Hippocampal formation (tissue), 2 donors: ENCODE results near the gene CD1B.
"Not testable (repeated sequence)": the region's sequence is repeated elsewhere in the genome, so short reads cannot be mapped to it uniquely, and the experiment has no call there.

Source experiments
- DNase-seq, 2 donors: peaks; one replicate each; lab custom pipeline; 2025; lab: John Stamatoyannopoulos, UW

Gene CD1B

DNA sequence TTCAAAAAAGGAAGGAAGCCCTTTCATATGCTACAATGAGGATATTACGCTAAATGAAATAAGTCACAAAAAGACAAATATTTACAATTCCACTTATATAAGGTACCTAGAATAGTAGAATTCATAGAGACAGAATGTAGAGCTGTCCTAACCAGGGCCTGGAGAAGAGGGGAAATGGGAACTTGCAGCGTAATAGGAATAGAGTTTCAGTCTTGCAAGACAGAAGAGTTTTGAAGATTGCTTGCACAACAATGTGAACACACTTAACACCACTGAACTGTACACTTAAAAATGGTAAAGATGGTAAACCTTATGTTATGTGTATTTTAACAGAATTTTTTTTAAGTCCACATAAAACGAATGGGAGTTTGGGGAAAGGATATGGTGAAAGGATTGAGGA lies 2.9 kb downstream of the CD1B start:
- no peak for DNase-seq

DNA sequence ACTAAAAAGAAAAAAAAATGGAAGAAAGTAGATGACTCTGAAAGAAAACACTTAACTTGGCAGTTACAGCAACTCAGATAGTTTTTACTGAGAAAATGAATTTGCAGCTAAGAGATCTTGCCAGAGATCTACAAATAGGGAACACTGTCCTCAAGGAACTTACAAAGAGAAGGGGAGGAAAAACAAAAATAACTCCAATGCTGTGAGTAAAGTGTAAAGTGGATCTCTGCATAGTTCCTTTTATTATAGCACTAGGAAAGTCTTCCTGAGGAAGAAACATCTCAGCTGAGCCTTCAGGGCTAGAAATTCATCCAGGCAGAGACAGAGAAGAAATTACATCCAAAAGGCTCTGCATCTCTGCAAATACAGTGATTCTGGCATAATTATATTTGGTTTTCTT lies 3.9 kb downstream of the CD1B start:
- DNase-seq, result no peak

DNA sequence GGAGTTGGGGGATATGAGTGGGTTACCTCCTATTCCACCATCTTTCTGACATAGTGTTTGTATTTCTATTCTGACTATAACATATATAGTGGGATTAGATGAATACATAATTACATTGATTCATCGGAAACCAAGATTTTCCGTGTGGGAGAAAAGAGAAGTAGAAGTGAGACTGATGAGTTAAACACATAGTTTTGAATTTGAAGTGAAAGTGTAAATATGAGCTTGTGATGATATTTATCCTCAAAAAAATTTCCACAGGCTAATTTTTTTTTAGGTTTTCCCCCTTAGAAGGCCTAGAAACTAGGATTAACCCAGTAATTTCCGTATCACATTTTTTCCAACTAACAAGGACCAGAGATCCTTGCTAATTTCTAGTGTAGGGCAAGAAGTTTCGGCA lies 6.9 kb downstream of the CD1B start:
- DNase-seq, result no peak

DNA sequence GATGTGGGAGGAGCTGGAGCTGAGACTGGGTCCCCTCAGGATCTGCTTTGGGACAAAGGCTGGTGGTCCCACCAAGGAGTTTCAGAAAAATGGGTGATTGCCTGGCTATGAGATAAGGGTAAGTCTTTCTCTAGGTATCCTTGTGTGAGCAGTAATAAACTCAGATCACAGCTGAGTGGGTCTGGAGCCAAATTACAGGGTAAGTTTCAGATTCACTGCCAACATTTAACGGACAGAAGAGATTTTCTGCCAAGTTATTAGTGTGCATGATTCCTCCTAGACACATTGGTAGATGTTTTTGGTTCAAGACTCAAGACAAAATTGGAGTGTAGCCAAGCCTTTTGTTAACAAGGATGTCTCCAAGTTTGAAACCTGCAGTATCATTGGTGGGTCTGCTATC lies 7.5 kb downstream of the CD1B start:
- DNase-seq, result no peak

DNA sequence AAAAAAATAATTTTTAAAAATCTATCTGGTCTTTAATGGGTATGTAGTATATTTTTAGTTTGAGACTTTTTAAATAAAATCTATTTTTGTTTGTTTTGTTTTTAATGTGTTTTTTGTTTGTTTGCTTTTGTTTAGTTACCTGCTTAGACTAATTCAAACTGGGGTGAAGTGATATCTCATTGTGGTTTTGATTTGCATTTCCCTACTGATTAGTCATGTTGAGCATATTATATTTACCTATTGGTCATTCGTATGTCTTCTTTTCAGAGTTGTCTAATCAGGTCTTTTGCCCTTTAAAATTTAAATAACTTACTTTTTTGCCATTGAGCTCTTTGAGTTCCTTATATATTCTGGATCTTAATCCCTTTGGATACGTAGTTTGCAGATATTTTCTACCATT lies 20.3 kb downstream of the CD1B start:
- no peak for DNase-seq

DNA sequence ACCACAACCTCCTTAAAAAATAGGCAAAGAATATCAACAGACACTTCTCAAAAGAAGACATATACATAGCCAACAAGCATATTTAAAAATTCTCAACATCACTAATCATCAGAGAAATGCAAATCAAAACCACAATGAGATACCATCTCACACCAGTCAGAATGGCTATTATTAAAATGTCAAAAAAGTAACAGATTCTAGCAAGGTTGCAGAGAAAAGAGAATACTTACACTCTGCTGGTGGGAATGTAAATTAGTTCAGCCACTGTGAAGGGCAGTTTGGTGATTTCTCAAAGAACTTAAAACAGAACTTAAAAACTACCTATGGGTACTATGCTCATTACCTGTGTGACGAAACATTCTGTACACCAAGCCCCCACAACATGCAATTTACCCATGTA lies 20.7 kb downstream of the CD1B start:
- no peak for DNase-seq

DNA sequence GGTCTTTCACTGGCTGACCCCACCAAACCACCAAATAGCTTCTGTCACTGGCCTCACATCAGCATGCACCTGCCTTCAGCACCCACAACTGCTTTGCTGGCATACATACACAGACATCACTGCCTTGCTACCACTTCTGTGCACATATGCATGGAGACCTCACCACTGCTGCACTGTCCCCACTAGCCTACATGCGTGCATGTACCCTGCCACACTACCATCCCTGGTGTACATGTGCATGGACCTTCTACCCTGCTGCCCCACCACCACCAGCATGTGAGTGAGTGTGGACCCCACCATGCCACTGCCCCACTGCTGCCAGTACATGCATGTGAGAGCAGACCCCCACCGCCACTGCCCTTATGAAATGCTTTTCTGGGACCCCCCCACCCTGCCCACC lies 35.5 kb downstream of the CD1B start:
- no peak for DNase-seq

DNA sequence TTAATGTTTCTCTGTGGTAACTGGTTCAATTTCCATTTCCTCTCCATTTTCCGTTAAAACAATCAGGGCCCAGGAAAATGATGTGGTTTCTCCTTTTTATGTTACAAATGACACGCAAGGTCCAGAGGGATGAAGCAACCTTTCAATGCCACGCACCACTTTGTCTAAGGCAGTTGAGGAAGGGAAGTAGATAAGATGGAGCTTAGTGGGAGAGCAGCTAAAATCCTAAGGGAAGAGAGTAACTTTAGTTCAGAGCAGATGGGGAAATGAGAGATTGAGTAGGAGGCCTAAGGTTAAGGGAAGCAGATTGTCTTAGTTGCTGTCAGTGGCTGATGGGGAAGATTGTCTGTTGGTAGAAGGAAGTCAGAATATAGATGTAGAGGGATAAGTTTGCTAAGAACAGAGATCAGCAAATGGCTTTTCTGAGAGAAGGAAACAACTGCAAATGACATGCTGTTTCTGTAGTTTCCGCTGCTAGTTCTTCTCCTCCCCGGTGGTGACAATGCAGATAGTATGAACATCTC lies 40.9 kb downstream of the CD1B start:
- no peak for DNase-seq

DNA sequence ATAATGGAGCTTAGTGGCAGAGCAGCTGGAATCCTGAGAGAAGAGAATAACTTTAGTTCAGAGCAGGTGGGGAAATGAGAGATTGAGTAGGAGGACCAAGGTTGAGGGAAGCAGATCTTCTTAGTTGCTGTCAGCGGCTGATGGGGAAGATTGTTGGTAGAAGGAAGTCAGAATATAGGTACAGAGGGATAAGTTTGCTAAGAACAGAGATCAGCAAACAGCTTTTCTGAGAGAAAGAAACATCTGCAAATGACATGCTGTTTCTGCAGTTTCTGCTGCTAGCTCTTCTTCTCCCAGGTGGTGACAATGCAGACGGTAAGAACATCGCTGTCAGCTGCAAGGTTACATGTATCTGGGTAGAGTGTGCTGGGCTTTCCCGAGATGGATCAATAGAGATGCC lies 41.5 kb downstream of the CD1B start, which contains the start of gene CD1C:
Gene CD1C, plus strand, starts transcription at position 113 of the 400 bp plus-strand sequence. Its CDS starts 142 bp downstream, at position 255.
- no peak for DNase-seq

DNA sequence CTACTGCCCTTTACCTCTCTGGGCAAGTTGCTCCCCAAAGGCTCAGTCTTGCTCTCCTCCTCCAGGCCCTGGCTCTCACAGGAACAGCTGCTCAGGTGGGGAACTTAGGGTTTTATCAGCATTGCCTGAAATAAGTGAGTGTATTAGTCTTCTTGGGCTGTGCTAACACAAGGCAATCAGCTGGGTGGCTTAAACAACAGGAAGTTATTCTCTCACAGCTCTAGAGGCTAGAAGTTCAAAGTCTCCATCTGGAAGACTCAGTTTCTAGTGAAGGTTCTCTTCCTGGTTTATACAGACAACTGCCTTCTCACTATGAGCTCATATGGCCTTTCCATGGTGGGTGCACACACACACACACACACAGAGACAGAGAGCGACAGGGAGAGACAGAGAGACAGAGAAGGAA lies 44.4 kb downstream of the CD1B start:
- DNase-seq, result no peak

DNA sequence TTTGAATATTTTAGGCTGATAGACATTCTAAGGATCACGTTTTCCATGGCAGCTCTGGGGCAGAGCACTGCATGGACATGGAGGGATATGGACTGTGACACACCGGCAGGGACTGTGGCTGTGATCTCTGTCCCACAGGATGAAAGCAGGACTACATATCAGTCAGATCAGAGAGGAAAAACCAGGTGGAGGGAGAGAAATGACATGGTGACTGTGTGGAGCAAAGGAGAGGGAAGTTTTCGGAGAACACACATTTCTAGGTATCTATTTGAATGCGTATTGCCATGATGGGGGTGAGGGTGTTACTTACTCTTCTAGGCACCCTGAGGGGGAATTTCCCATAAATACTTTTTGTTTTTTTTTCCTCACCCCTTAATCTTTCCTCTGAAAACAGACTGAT lies 44.8 kb downstream of the CD1B start:
- no peak for DNase-seq

DNA sequence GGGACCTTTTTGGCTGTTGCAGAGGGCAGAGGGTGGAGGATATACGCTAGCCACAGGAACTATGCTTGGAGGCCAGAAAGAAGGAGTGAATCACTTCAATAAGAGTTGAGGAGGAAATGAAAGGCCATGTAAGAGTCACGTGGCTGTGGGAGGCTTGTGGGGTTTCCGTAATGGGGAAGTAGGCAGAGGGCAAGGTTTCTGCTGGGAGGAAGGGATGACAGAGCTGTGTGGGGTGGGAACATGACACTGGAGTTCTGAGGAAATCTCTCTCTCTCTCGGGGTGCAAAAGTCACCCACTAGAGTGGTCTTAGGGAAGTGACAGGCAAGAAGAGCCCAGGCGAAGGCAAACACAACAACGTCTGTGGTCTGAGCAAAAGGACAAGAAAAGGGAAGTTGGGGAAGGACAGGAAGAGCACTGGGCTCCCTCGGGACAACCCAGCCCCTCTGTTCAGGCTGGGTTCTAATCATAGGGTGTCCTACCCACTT lies 45.5 kb downstream of the CD1B start:
- peak; percentile 16 to 34 for DNase-seq

DNA sequence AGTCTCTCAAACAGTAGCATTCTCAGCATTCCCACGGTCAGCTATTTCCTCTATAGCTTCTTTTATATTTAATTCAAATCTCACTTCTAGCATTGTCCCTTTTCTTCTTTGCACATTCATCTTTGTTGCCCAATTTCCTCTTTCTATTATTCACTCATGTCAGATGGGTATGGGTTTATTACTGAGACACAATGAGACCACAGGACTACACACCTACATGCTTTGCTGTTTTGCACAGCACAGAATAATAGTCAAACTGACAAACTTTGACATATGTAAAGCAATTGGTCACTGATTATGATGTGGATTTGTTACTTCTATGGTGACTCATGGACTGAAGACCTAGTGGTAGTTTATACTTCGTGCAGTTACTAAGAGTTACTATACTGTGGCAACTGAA lies 47.4 kb downstream of the CD1B start:
- no peak for DNase-seq

DNA sequence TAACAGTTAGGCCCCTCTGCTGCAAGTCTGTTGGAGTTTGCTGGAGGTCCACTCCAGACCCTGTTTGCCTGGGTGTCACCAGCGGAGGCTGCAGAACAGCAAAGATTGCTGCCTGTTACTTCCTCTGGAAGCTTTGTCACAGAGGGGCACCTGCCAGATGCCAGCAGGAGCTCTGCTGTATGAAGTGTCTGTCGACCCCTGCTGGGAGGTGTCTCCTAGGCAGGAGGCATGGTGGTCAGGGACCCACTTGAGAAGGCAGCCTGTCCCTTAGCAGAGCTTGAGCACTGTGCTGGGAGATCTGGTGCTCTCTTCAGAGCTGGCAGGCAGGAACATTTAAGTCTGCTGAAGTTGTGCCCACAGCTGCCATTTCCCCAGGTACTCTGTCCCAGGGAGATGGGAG lies 48.9 kb downstream of the CD1B start:
- DNase-seq, result not testable (repeated sequence)
